GM21529 (cell line): ENCODE results near the gene BPIFB4.
"Not testable (repeated sequence)": the region's sequence is repeated elsewhere in the genome, so short reads cannot be mapped to it uniquely, and the experiment has no call there.

Source experiments
- ATAC-seq: cut with Tn5 transposase; IDR thresholded peaks from one replicate; pipeline ENCODE4 v1.9.1; 2021; ENCODE audit not compliant: unreplicated experiment

BPIFB4 gene

GRCh38 chr20:33115501-33115900, 36.1 kb downstream of the BPIFB4 start:
- ATAC-seq, result not testable (repeated sequence)

- ATAC-seq, result no peak
Observed at GRCh38 chr20:33119725-33120720, 40.6 kb downstream of the BPIFB4 start.

GRCh38 chr20:33120934-33121333, 41.5 kb downstream of the BPIFB4 start:
- no peak for ATAC-seq

GRCh38 chr20:33122297-33122696, 42.9 kb downstream of the BPIFB4 start:
- ATAC-seq, result not testable (repeated sequence)

GRCh38 chr20:33124261-33124660, 44.8 kb downstream of the BPIFB4 start:
- no peak for ATAC-seq

- ATAC-seq, result no peak
Observed at GRCh38 chr20:33124994-33125393, 45.6 kb downstream of the BPIFB4 start.

GRCh38 chr20:33125983-33126382, 46.5 kb downstream of the BPIFB4 start:
- ATAC-seq, result no peak

GRCh38 chr20:33127422-33128097, 48.1 kb downstream of the BPIFB4 start:
- ATAC-seq, result no peak

GRCh38 chr20:33130568-33131061, 51.2 kb downstream of the BPIFB4 start:
- ATAC-seq, result no peak

GRCh38 chr20:33131949-33132473, 52.6 kb downstream of the BPIFB4 start:
- no peak for ATAC-seq

GRCh38 chr20:33132513-33133372, 53.3 kb downstream of the BPIFB4 start:
- ATAC-seq, result no peak

GRCh38 chr20:33133373-33133941, 54.0 kb downstream of the BPIFB4 start:
- ATAC-seq, result no peak

GRCh38 chr20:33137195-33137594, 57.8 kb downstream of the BPIFB4 start:
- no peak for ATAC-seq

GRCh38 chr20:33139467-33139866, 60.0 kb downstream of the BPIFB4 start:
- ATAC-seq, result no peak

GRCh38 chr20:33145521-33145920, 66.1 kb downstream of the BPIFB4 start:
- ATAC-seq, result no peak

GRCh38 chr20:33147299-33147698, 67.9 kb downstream of the BPIFB4 start:
- no peak for ATAC-seq

GRCh38 chr20:33148040-33148439, 68.6 kb downstream of the BPIFB4 start:
- ATAC-seq, result no peak

- ATAC-seq, result no peak
Observed at GRCh38 chr20:33154252-33154651, 74.8 kb downstream of the BPIFB4 start.

- ATAC-seq, result no peak
Observed at GRCh38 chr20:33158637-33159385, 79.4 kb downstream of the BPIFB4 start.

GRCh38 chr20:33159713-33160112, 80.3 kb downstream of the BPIFB4 start:
- no peak for ATAC-seq
